Gastroesophageal sphincter (tissue), 3 donors: Measurements from ENCODE around the gene ARRB1.

Experiments used
- POLR2A ChIP-seq, 2 donors: fragments of 450-650 bp; IDR thresholded peaks; one replicate each; pipeline ENCODE4 v1.6.1; 2017; ENCODE audit warnings: antibody characterized with exemption in 2 of 2, mild to moderate bottlenecking in 2 of 2, moderate library complexity in 1 of 2
- TF ChIP-seq, protein P1 (sequence below), 4 experiments: fragments of 200-600 bp in 2 of 4; fragments of 450-650 bp in 2 of 4; sonication (generic) in 1 of 4; IDR thresholded peaks; one replicate each; pipeline ENCODE4 v1.5.1; 2017 to 2019; ENCODE audit warnings: antibody characterized with exemption in 4 of 4, mild to moderate bottlenecking in 2 of 4, moderate library complexity in 2 of 4

- TF ChIP-seq, protein P1, sequence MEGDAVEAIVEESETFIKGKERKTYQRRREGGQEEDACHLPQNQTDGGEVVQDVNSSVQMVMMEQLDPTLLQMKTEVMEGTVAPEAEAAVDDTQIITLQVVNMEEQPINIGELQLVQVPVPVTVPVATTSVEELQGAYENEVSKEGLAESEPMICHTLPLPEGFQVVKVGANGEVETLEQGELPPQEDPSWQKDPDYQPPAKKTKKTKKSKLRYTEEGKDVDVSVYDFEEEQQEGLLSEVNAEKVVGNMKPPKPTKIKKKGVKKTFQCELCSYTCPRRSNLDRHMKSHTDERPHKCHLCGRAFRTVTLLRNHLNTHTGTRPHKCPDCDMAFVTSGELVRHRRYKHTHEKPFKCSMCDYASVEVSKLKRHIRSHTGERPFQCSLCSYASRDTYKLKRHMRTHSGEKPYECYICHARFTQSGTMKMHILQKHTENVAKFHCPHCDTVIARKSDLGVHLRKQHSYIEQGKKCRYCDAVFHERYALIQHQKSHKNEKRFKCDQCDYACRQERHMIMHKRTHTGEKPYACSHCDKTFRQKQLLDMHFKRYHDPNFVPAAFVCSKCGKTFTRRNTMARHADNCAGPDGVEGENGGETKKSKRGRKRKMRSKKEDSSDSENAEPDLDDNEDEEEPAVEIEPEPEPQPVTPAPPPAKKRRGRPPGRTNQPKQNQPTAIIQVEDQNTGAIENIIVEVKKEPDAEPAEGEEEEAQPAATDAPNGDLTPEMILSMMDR (IDR thresholded peaks at IDR 0.05): no peak
- no peak for TF ChIP-seq POLR2A (IDR thresholded peaks at IDR 0.05)
These were observed 28.8 kb upstream of the ARRB1 start for GRCh38 chr11:75380245-75380644.
